Non-pigmented ciliary epithelial cell (primary cell): ENCODE data around the gene NOTCH3.

ENCODE experiments used
- DNase-seq: peaks from one replicate; pipeline ENCODE4 v3.0.0-alpha.2; 2010; ENCODE audit warnings: low read depth

Gene NOTCH3

GRCh38 chr19:15196360-15197005, 4.3 kb downstream of the NOTCH3 start:
- DNase-seq, result no peak

GRCh38 chr19:15195371-15196334, 5.1 kb downstream of the NOTCH3 start:
- DNase-seq, result no peak

- no peak for DNase-seq
These were observed 5.9 kb downstream of the NOTCH3 start for GRCh38 chr19:15194938-15195337.

GRCh38 chr19:15191982-15192381, 8.8 kb downstream of the NOTCH3 start:
- DNase-seq, result no peak

GRCh38 chr19:15191514-15191913, 9.3 kb downstream of the NOTCH3 start:
- DNase-seq, result no peak

- DNase-seq, result no peak
These were observed 11.9 kb downstream of the NOTCH3 start for GRCh38 chr19:15188851-15189250.

GRCh38 chr19:15187026-15188007, 13.5 kb downstream of the NOTCH3 start:
- DNase-seq, result no peak

GRCh38 chr19:15185188-15185587, 15.6 kb downstream of the NOTCH3 start:
- no peak for DNase-seq

GRCh38 chr19:15184776-15185175, 16.0 kb downstream of the NOTCH3 start:
- no peak for DNase-seq

- DNase-seq, result no peak
These were observed 19.4 kb downstream of the NOTCH3 start for GRCh38 chr19:15181394-15181793.

GRCh38 chr19:15180451-15181390, 20.1 kb downstream of the NOTCH3 start:
- DNase-seq, result no peak

GRCh38 chr19:15178629-15179308, 22.0 kb downstream of the NOTCH3 start:
- DNase-seq, result no peak

- peak; percentile 14 for DNase-seq
These were observed 23.3 kb downstream of the NOTCH3 start for GRCh38 chr19:15177269-15178116.

- no peak for DNase-seq
These were observed 25.2 kb downstream of the NOTCH3 start for GRCh38 chr19:15175609-15176008.

GRCh38 chr19:15173746-15174404, 26.9 kb downstream of the NOTCH3 start:
- no peak for DNase-seq

- no peak for DNase-seq
These were observed 30.4 kb downstream of the NOTCH3 start for GRCh38 chr19:15170345-15170744.

GRCh38 chr19:15169541-15170285, 31.1 kb downstream of the NOTCH3 start:
- no peak for DNase-seq

GRCh38 chr19:15166700-15167099, 34.1 kb downstream of the NOTCH3 start:
- DNase-seq, result no peak
